GM23338 (cell line): ENCODE data around the gene NPAS3. TPM values are rescaled to one million over a fixed set of nuclear protein-coding genes. Genes with fewer than 3 reads are reported as not detected.

Experiments used
- ATAC-seq: fragments of 200-7000 bp; cut with Tn5 transposase; 3 replicates; pipeline ENCODE4 v1.9.1; 2020
- DNase-seq: peaks from one replicate; pipeline ENCODE4 v3.0.0-alpha.2; 2015; ENCODE audit warnings: low spot score
- H2AFZ ChIP-seq: fragments of 200-600 bp; sonication (generic); 2 replicates; pipeline ENCODE4 v1.8.0; 2016; ENCODE audit warnings: antibody characterized with exemption, mild to moderate bottlenecking, moderate library complexity
- H3F3A ChIP-seq: fragments of 200-600 bp; sonication (generic); replicated peaks from 2 replicates; pipeline ENCODE4 v1.8.0; 2017; ENCODE audit warnings: antibody characterized with exemption, mixed run types, low read depth
- H3K27ac ChIP-seq: fragments of 200-600 bp; sonication (generic); 2 replicates; pipeline ENCODE4 v1.6.1; 2016; ENCODE audit warnings: low read depth
- H3K27me3 ChIP-seq: fragments of 200-600 bp; sonication (generic); 2 replicates; pipeline ENCODE4 v1.8.0; 2016; ENCODE audit warnings: mild to moderate bottlenecking, mixed run types, moderate library complexity; ENCODE audit not compliant: insufficient read depth
- H3K36me3 ChIP-seq: fragments of 200-600 bp; sonication (generic); 2 replicates; pipeline ENCODE4 v1.8.0; 2016; ENCODE audit warnings: mild to moderate bottlenecking; ENCODE audit not compliant: insufficient read depth
- H3K4me1 ChIP-seq: fragments of 200-600 bp; sonication (generic); 2 replicates; pipeline ENCODE4 v1.8.0; 2016; ENCODE audit warnings: mild to moderate bottlenecking, moderate library complexity; ENCODE audit not compliant: insufficient read depth
- H3K4me2 ChIP-seq: fragments of 200-600 bp; sonication (generic); 2 replicates; pipeline ENCODE4 v1.7.1; 2017; ENCODE audit warnings: mixed run types
- H3K4me3 ChIP-seq: fragments of 200-600 bp; sonication (generic); 2 replicates; pipeline ENCODE4 v1.6.1; 2016; ENCODE audit warnings: mixed run types
- H3K79me2 ChIP-seq: fragments of 200-600 bp; sonication (generic); replicated peaks from 2 replicates; pipeline ENCODE4 v1.8.0; 2017; ENCODE audit warnings: mild to moderate bottlenecking; ENCODE audit not compliant: insufficient read depth
- H3K9me2 ChIP-seq: fragments of 200-600 bp; sonication (generic); 2 replicates; pipeline ENCODE4 v1.8.0; 2017; ENCODE audit not compliant: insufficient read depth
- H4K20me1 ChIP-seq: fragments of 200-600 bp; sonication (generic); replicated peaks from 2 replicates; pipeline ENCODE4 v1.8.0; 2017; ENCODE audit warnings: mild to moderate bottlenecking; ENCODE audit not compliant: insufficient read depth
- H3K27ac Mint-ChIP-seq: 2 replicates; pipeline ENCODE4 v1.8.0; 2020; ENCODE audit warnings: inconsistent platforms, mild to moderate bottlenecking, moderate library complexity, mixed read lengths
- H3K27me3 Mint-ChIP-seq: 3 replicates; pipeline ENCODE4 v1.8.0; 2022; ENCODE audit warnings: low read depth, mild to moderate bottlenecking, moderate library complexity, mixed read lengths, inconsistent platforms; ENCODE audit not compliant: insufficient read depth, poor library complexity
- H3K36me3 Mint-ChIP-seq: 3 replicates; pipeline ENCODE4 v1.8.0; 2021; ENCODE audit warnings: low read depth, mild to moderate bottlenecking, inconsistent platforms, moderate library complexity, mixed read lengths
- H3K4me1 Mint-ChIP-seq: 3 replicates; pipeline ENCODE4 v1.8.0; 2020; ENCODE audit warnings: mild to moderate bottlenecking, inconsistent platforms, mixed read lengths
- H3K4me3 Mint-ChIP-seq: 3 replicates; pipeline ENCODE4 v1.8.0; 2021; ENCODE audit warnings: moderate library complexity, mild to moderate bottlenecking, inconsistent platforms, mixed read lengths
- H3K9me3 Mint-ChIP-seq: 3 replicates; pipeline ENCODE4 v1.8.0; 2020; ENCODE audit warnings: moderate library complexity, mild to moderate bottlenecking, inconsistent platforms, mixed read lengths
- EZH2 ChIP-seq: fragments of 200-600 bp; sonication (generic); IDR thresholded peaks from one replicate; pipeline ENCODE4 v1.8.0; 2017; ENCODE audit warnings: antibody characterized with exemption, mild to moderate bottlenecking, low read depth; ENCODE audit not compliant: unreplicated experiment
- JUNB ChIP-seq: IDR thresholded peaks from one replicate; pipeline ENCODE4 v1.6.1; 2016; ENCODE audit warnings: antibody characterized with exemption; ENCODE audit not compliant: unreplicated experiment
- NANOG ChIP-seq: IDR thresholded peaks from 2 replicates; pipeline ENCODE4 v1.6.1; 2016; ENCODE audit warnings: antibody characterized with exemption, borderline replicate concordance
- ZNF114 ChIP-seq: fragments of 250-450 bp; sonication (Bioruptor Pico); IDR thresholded peaks from 2 replicates; pipeline ENCODE4 v1.5.0; 2020; ENCODE audit warnings: mild to moderate bottlenecking, moderate library complexity
- polyA plus RNA-seq: library from polyadenylated mRNA; unstranded; fragments of >200 nt; fragmentation: Nextera tagmentation; extraction: Ambion mirVana; gene quantifications from 2 replicates; pipeline ENCODE4 v1.2.1, GENCODE V29; 2016
- total RNA-seq: library from RNA; depleted of rRNA; stranded (reverse); fragments of >200 nt; shearing (Covaris generic); gene quantifications from 2 replicates; pipeline ENCODE4 v1.2.3, GENCODE V29; 2014
- TF ChIP-seq, protein P1 (sequence below): IDR thresholded peaks from 2 replicates; pipeline ENCODE4 v1.6.1; 2016; ENCODE audit warnings: antibody characterized with exemption
- TF ChIP-seq, protein P2 (sequence below): fragments of 250-450 bp; sonication (Bioruptor Pico); IDR thresholded peaks from 2 replicates; pipeline ENCODE4 v1.5.0; 2020; ENCODE audit warnings: mild to moderate bottlenecking, moderate library complexity

Gene NPAS3
- total and polyA plus RNA-seq, 2 experiments from 2014 or later: 0.17 to 0.19 TPM

DNA sequence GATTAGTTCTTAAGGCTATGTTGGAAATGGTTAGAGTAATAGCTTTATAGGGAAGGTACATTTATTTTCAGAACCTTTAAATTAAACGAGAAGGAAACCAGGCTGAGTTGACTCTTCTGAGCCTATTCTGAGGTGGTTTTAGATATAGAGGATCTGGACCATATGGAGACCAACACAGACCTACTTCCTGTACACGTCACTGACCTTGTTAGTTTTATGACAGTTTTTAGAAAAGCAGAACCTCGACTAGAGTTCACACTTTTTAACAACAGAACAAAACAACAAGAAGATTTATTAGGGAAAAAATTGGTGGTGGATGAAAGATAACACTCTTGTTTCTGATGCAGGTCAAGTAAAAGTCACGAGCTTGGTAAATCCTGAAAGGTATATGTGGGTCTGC is 107.1 kb downstream of the NPAS3 start:
- no peak overlapping the region for H3K27ac Mint-ChIP-seq
- H3K4me3 Mint-ChIP-seq: no peak overlapping the region
- no peaks in the 10 kb centered on the region for H3K27me3 ChIP-seq
- no peak overlapping the region for H3K27ac ChIP-seq
- TF ChIP-seq ZNF114 (CRISPR knock-in tag): no peak
- no peak for TF ChIP-seq EZH2
- no peak for TF ChIP-seq NANOG
- no peak for TF ChIP-seq JUNB
- TF ChIP-seq, protein P1, sequence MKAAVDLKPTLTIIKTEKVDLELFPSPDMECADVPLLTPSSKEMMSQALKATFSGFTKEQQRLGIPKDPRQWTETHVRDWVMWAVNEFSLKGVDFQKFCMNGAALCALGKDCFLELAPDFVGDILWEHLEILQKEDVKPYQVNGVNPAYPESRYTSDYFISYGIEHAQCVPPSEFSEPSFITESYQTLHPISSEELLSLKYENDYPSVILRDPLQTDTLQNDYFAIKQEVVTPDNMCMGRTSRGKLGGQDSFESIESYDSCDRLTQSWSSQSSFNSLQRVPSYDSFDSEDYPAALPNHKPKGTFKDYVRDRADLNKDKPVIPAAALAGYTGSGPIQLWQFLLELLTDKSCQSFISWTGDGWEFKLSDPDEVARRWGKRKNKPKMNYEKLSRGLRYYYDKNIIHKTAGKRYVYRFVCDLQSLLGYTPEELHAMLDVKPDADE: no peak
- TF ChIP-seq, protein P2, sequence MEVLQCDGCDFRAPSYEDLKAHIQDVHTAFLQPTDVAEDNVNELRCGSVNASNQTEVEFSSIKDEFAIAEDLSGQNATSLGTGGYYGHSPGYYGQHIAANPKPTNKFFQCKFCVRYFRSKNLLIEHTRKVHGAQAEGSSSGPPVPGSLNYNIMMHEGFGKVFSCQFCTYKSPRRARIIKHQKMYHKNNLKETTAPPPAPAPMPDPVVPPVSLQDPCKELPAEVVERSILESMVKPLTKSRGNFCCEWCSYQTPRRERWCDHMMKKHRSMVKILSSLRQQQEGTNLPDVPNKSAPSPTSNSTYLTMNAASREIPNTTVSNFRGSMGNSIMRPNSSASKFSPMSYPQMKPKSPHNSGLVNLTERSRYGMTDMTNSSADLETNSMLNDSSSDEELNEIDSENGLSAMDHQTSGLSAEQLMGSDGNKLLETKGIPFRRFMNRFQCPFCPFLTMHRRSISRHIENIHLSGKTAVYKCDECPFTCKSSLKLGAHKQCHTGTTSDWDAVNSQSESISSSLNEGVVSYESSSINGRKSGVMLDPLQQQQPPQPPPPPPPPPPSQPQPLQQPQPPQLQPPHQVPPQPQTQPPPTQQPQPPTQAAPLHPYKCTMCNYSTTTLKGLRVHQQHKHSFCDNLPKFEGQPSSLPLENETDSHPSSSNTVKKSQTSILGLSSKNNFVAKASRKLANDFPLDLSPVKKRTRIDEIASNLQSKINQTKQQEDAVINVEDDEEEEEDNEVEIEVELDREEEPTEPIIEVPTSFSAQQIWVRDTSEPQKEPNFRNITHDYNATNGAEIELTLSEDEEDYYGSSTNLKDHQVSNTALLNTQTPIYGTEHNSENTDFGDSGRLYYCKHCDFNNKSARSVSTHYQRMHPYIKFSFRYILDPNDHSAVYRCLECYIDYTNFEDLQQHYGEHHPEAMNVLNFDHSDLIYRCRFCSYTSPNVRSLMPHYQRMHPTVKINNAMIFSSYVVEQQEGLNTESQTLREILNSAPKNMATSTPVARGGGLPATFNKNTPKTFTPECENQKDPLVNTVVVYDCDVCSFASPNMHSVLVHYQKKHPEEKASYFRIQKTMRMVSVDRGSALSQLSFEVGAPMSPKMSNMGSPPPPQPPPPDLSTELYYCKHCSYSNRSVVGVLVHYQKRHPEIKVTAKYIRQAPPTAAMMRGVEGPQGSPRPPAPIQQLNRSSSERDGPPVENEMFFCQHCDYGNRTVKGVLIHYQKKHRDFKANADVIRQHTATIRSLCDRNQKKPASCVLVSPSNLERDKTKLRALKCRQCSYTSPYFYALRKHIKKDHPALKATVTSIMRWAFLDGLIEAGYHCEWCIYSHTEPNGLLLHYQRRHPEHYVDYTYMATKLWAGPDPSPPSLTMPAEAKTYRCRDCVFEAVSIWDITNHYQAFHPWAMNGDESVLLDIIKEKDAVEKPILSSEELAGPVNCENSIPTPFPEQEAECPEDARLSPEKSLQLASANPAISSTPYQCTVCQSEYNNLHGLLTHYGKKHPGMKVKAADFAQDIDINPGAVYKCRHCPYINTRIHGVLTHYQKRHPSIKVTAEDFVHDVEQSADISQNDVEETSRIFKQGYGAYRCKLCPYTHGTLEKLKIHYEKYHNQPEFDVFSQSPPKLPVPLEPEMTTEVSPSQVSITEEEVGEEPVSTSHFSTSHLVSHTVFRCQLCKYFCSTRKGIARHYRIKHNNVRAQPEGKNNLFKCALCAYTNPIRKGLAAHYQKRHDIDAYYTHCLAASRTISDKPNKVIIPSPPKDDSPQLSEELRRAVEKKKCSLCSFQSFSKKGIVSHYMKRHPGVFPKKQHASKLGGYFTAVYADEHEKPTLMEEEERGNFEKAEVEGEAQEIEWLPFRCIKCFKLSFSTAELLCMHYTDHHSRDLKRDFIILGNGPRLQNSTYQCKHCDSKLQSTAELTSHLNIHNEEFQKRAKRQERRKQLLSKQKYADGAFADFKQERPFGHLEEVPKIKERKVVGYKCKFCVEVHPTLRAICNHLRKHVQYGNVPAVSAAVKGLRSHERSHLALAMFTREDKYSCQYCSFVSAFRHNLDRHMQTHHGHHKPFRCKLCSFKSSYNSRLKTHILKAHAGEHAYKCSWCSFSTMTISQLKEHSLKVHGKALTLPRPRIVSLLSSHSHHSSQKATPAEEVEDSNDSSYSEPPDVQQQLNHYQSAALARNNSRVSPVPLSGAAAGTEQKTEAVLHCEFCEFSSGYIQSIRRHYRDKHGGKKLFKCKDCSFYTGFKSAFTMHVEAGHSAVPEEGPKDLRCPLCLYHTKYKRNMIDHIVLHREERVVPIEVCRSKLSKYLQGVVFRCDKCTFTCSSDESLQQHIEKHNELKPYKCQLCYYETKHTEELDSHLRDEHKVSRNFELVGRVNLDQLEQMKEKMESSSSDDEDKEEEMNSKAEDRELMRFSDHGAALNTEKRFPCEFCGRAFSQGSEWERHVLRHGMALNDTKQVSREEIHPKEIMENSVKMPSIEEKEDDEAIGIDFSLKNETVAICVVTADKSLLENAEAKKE (CRISPR knock-in tag): no peak
- H3K9me3 Mint-ChIP-seq: peaks cover 10% of the 10 kb centered on the region
- no peaks in the 10 kb centered on the region for H3K27me3 Mint-ChIP-seq
- no peak overlapping the region for H3K4me2 ChIP-seq
- no peaks in the 10 kb centered on the region; the same call in 1 of the 2 replicates for H3K9me2 ChIP-seq
- H3K36me3 Mint-ChIP-seq: peaks cover 12% of the 10 kb centered on the region; the same call in 2 of the 3 replicates
- no peak overlapping the region for H2AFZ ChIP-seq
- H3K36me3 ChIP-seq: no peaks in the 10 kb centered on the region
- H3K4me1 ChIP-seq: no peaks in the 10 kb centered on the region
- ATAC-seq: no peak
- H3K4me1 Mint-ChIP-seq: no peaks in the 10 kb centered on the region
- H3K79me2 ChIP-seq: no peaks in the 10 kb centered on the region
- H3F3A ChIP-seq: no peaks in the 10 kb centered on the region
- no peaks in the 10 kb centered on the region for H4K20me1 ChIP-seq
- DNase-seq: no peak
- H3K4me3 ChIP-seq: no peak overlapping the region
